ENCODE measurements around the gene RYR2. TPM values are rescaled to one million over a fixed set of nuclear protein-coding genes. Genes with fewer than 3 reads are reported as not detected.

RYR2 gene
- total and polyA plus RNA-seq, 9 of the 15 experiments (the other 6 are each of a cell fraction or from before 2014, with no cell fraction given), result 0.03 to 0.42 (median 0.14) TPM

DNA sequence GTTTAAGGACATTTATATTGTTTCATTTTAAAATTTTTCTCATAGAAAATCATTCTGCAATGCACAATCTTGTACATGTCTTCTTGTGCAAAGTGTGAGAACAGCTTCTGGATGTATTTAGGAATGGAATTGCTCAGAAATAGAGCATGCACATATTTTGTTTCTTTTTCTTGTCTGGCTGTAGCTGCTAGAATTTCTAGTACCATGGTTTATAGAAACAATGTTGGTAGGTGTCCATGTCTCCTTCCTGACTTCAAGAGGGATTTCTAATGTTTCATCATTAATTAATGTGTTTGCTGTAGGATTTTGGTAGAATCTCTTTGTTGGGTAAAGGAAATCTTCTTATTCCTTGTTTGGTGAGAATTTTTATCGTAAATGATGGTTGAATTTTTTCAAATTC lies 99.0 kb downstream of the RYR2 start:
- Histone ChIP-seq H3K9ac (ENCODE audit: insufficient read depth in 1 of 2, low read depth in 2 of 2, low read length in 2 of 2) (no peak overlapping the region), H3K27ac (ENCODE audit: extremely low read depth, low read depth, low read length) (no peak overlapping the region), H2AFZ (ENCODE audit: low read depth, low read length) (no peak overlapping the region), H3K9me3 (replicated peaks; ENCODE audit: control insufficient read depth, insufficient read depth, low read depth, low read length) (no peaks in the 10 kb centered on the region), H3K79me2 (ENCODE audit: control insufficient read depth, insufficient read depth, low read length) (no peaks in the 10 kb centered on the region), H3K9me1 (ENCODE audit: control insufficient read depth, insufficient read depth, low read length) (no peaks in the 10 kb centered on the region), H3K4me1 (replicated peaks in 1 of 2; ENCODE audit: control insufficient read depth in 2 of 2, insufficient read depth in 2 of 2, low read length in 2 of 2) (no peaks in the 10 kb centered on the region), H4K20me1 (replicated peaks; ENCODE audit: control insufficient read depth, insufficient read depth, low read length) (no peaks in the 10 kb centered on the region), H3K36me3 (ENCODE audit: control insufficient read depth, insufficient read depth, low read length) (no peaks in the 10 kb centered on the region), H3K27me3 (ENCODE audit: control insufficient read depth in 2 of 2, insufficient read depth in 2 of 2, low read length in 2 of 2) (no peaks in the 10 kb centered on the region; a peak in 1 of 5 replicates), H3K4me3 (no peak overlapping the region), H3K4me2 (ENCODE audit: insufficient read depth, low read length) (no peak overlapping the region)
- BruUV-seq (replicated peaks), result no TSS peak
- in situ Hi-C loops (cut with MboI), result no loop called here
- TF ChIP-seq, protein P1, sequence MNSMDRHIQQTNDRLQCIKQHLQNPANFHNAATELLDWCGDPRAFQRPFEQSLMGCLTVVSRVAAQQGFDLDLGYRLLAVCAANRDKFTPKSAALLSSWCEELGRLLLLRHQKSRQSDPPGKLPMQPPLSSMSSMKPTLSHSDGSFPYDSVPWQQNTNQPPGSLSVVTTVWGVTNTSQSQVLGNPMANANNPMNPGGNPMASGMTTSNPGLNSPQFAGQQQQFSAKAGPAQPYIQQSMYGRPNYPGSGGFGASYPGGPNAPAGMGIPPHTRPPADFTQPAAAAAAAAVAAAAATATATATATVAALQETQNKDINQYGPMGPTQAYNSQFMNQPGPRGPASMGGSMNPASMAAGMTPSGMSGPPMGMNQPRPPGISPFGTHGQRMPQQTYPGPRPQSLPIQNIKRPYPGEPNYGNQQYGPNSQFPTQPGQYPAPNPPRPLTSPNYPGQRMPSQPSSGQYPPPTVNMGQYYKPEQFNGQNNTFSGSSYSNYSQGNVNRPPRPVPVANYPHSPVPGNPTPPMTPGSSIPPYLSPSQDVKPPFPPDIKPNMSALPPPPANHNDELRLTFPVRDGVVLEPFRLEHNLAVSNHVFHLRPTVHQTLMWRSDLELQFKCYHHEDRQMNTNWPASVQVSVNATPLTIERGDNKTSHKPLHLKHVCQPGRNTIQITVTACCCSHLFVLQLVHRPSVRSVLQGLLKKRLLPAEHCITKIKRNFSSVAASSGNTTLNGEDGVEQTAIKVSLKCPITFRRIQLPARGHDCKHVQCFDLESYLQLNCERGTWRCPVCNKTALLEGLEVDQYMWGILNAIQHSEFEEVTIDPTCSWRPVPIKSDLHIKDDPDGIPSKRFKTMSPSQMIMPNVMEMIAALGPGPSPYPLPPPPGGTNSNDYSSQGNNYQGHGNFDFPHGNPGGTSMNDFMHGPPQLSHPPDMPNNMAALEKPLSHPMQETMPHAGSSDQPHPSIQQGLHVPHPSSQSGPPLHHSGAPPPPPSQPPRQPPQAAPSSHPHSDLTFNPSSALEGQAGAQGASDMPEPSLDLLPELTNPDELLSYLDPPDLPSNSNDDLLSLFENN (IDR thresholded peaks at IDR 0.05; ENCODE audit: low read depth in 2 of 2, low read length in 2 of 2), result no peak
- no peak for TF ChIP-seq ZNF695 (CRISPR knock-in tag; IDR thresholded peaks at IDR 0.05)
- TF ChIP-seq ZBTB17 (CRISPR knock-in tag; IDR thresholded peaks at IDR 0.05), result no peak
- TF ChIP-seq, protein P2, sequence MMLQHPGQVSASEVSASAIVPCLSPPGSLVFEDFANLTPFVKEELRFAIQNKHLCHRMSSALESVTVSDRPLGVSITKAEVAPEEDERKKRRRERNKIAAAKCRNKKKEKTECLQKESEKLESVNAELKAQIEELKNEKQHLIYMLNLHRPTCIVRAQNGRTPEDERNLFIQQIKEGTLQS (IDR thresholded peaks at IDR 0.05), result no peak
- TF ChIP-seq, protein P2 (CRISPR knock-in tag; conservative IDR thresholded peaks at IDR 0.05), result no peak
- TF ChIP-seq ZNF507 (tag; conservative IDR thresholded peaks at IDR 0.05), result no peak
- TF ChIP-seq TAF15 (IDR thresholded peaks at IDR 0.05; ENCODE audit: low read depth, low read length), result no peak
- TF ChIP-seq TCF7 (IDR thresholded peaks at IDR 0.05; ENCODE audit: borderline replicate concordance), result no peak
- no peak for TF ChIP-seq EP400 (IDR thresholded peaks at IDR 0.05)
- TF ChIP-seq SMARCE1 (IDR thresholded peaks at IDR 0.05), result no peak
- TF ChIP-seq ARID2 (IDR thresholded peaks at IDR 0.05), result no peak
- no peak for TF ChIP-seq ZNF586 (CRISPR knock-in tag; conservative IDR thresholded peaks at IDR 0.05)
- no peak for FAIRE-seq
- no peak for ATAC-seq
- WGBS (ENCODE audit: insufficient coverage, low coverage, missing lambda C conversion rate), result 0% methylated on average over 1 of the region's 1 CpG
- POLR2A ChIA-PET, result interaction anchor here (0.6 kb wide), 1 partner anchor 790 kb away, joined by 3 read pairs; no protein-coding TSS in a partner anchor
- CTCF ChIA-PET (ENCODE audit: low intra/inter-chr PET ratio), result no interaction called here
- intact Hi-C loops (cut with micrococcal nuclease), result no loop called here
- DNase-seq (ENCODE audit: extremely low read depth in 1 of 4, low spot score in 3 of 4), result no peak
